CD14-positive monocyte (primary cell): ENCODE results near the gene CD22. TPM values are rescaled to one million over a fixed set of nuclear protein-coding genes. Genes with fewer than 3 reads are reported as not detected.

Experiments
- DNase-seq, 3 donors: peaks; one replicate each; pipeline ENCODE4 v3.0.0-alpha.2; 2011 to 2022
- H2AFZ ChIP-seq: 2 replicates; pipeline ENCODE4 v1.6.0; 2012; ENCODE audit warnings: mild to moderate bottlenecking, low read depth, low read length, inconsistent platforms; ENCODE audit not compliant: insufficient read depth, poor library complexity, severe bottlenecking
- H3K27ac ChIP-seq, 2 donors: 1 replicate in 1 of 2; 2 replicates in 1 of 2; pipeline ENCODE4 v1.5.1; 2012 to 2013; ENCODE audit warnings: low read length in 2 of 2, control low read depth in 1 of 2, inconsistent platforms in 1 of 2, low read depth in 1 of 2, mild to moderate bottlenecking in 1 of 2
- H3K27me3 ChIP-seq, 2 donors: one replicate each; pipeline versions ENCODE4 v1.6.0 to v1.6.1; 2011 to 2013; ENCODE audit warnings: low read length in 2 of 2; ENCODE audit not compliant: control insufficient read depth in 2 of 2, insufficient read depth in 2 of 2
- H3K36me3 ChIP-seq, 2 donors: replicated peaks in 1 of 2; 1 replicate in 1 of 2; 2 replicates in 1 of 2; pipeline versions ENCODE4 v1.5.1 to v1.6.1; 2012 to 2013; ENCODE audit warnings: low read length in 2 of 2, control low read depth in 1 of 2, inconsistent platforms in 1 of 2, mild to moderate bottlenecking in 1 of 2; ENCODE audit not compliant: insufficient read depth in 2 of 2, control insufficient read depth in 1 of 2
- H3K4me1 ChIP-seq, 2 donors: 1 replicate in 1 of 2; 2 replicates in 1 of 2; pipeline versions ENCODE4 v1.5.1 to v1.6.1; 2012 to 2013; ENCODE audit warnings: low read length in 2 of 2, control low read depth in 1 of 2, inconsistent platforms in 1 of 2, mild to moderate bottlenecking in 1 of 2, moderate library complexity in 1 of 2; ENCODE audit not compliant: insufficient read depth in 2 of 2, control insufficient read depth in 1 of 2
- H3K4me2 ChIP-seq: replicated peaks from 2 replicates; pipeline ENCODE3; 2012; ENCODE audit warnings: low read length, moderate library complexity, mild to moderate bottlenecking; ENCODE audit not compliant: poor library complexity, severe bottlenecking; ENCODE audit errors: extremely low read depth
- H3K4me3 ChIP-seq, 3 experiments: fragments of 200-600 bp in 1 of 3; sonication (generic) in 1 of 3; replicated peaks in 1 of 3; 1 replicate in 2 of 3; 2 replicates in 1 of 3; pipeline ENCODE4 v1.5.1; 2011 to 2013; ENCODE audit warnings: low read length in 3 of 3, mild to moderate bottlenecking in 3 of 3, control low read depth in 2 of 3, low read depth in 2 of 3, inconsistent platforms in 1 of 3, moderate library complexity in 1 of 3
- H3K79me2 ChIP-seq: 2 replicates; pipeline ENCODE4 v1.6.0; 2012; ENCODE audit warnings: mild to moderate bottlenecking, control low read depth, inconsistent platforms, low read length, moderate library complexity; ENCODE audit not compliant: insufficient read depth
- H3K9ac ChIP-seq: 2 replicates; pipeline ENCODE4 v1.6.0; 2017; ENCODE audit warnings: low read length, mild to moderate bottlenecking; ENCODE audit not compliant: insufficient read depth, poor library complexity, severe bottlenecking
- H3K9me3 ChIP-seq, 2 donors: replicated peaks in 1 of 2; 1 replicate in 1 of 2; 2 replicates in 1 of 2; pipeline versions ENCODE4 v1.5.1 to v1.6.1; 2012 to 2013; ENCODE audit warnings: low read length in 2 of 2, control low read depth in 1 of 2; ENCODE audit not compliant: control insufficient read depth in 1 of 2, insufficient read depth in 1 of 2
- H4K20me1 ChIP-seq: 2 replicates; pipeline ENCODE4 v1.6.0; 2012; ENCODE audit warnings: mild to moderate bottlenecking, low read length, control low read depth, moderate library complexity; ENCODE audit not compliant: insufficient read depth
- H3K27ac Mint-ChIP-seq, 7 donors: one replicate each; pipeline ENCODE4 v1.8.0; 2020; ENCODE audit warnings: mild to moderate bottlenecking in 7 of 7, mixed read lengths in 7 of 7, moderate library complexity in 6 of 7, inconsistent platforms in 2 of 7
- H3K27me3 Mint-ChIP-seq, 3 donors: one replicate each; pipeline ENCODE4 v1.8.0; 2021 to 2022; ENCODE audit warnings: low read depth in 3 of 3, mild to moderate bottlenecking in 3 of 3, mixed read lengths in 3 of 3, moderate library complexity in 3 of 3, inconsistent platforms in 1 of 3
- H3K36me3 Mint-ChIP-seq, 2 donors: one replicate each; pipeline ENCODE4 v1.8.0; 2020; ENCODE audit warnings: mixed read lengths in 2 of 2, inconsistent platforms in 1 of 2, mild to moderate bottlenecking in 1 of 2
- H3K4me1 Mint-ChIP-seq: one replicate; pipeline ENCODE4 v1.8.0; 2020; ENCODE audit warnings: mild to moderate bottlenecking, mixed read lengths
- H3K4me3 Mint-ChIP-seq, 2 donors: one replicate each; pipeline ENCODE4 v1.8.0; 2020; ENCODE audit warnings: mild to moderate bottlenecking in 2 of 2, mixed read lengths in 2 of 2, moderate library complexity in 1 of 2
- H3K9me3 Mint-ChIP-seq, 7 donors: one replicate each; pipeline ENCODE4 v1.8.0; 2020 to 2022; ENCODE audit warnings: mixed read lengths in 7 of 7, mild to moderate bottlenecking in 6 of 7, moderate library complexity in 6 of 7, inconsistent platforms in 2 of 7
- CTCF ChIP-seq: fragments of 200-600 bp; IDR thresholded peaks from one replicate; pipeline ENCODE4 v1.8.0; 2022; ENCODE audit warnings: antibody characterized with exemption, mild to moderate bottlenecking
- WGBS: methylation state at CpG from one replicate; pipeline ENCODE4 v1.1.5; 2013; ENCODE audit warnings: missing lambda C conversion rate; ENCODE audit not compliant: insufficient coverage; 5-methylcytosine and 5-hydroxymethylcytosine counted together
- intact Hi-C, 2 donors: fragments of 100-400 bp; cut with micrococcal nuclease; formaldehyde crosslinking; loops; one replicate each; pipeline versions ENCODE4 v1.15.0 to v1.15.1; 2023
- polyA plus RNA-seq, 3 donors: library from polyadenylated mRNA; depleted of rRNA in 1 of 3; unstranded in 2 of 3; stranded (reverse) in 1 of 3; fragments of 300-500 nt in 2 of 3; fragments of >200 nt in 1 of 3; fragmentation: Illumina TruSeq in 2 of 3; gene quantifications; 1 replicate in 2 of 3; 2 replicates in 1 of 3; pipeline ENCODE4 v1.2.3, GENCODE V29; 2012 to 2021

CD22 gene
- polyA plus RNA-seq, 3 donors, result 0.24 to 4.8 (median 0.88) TPM

GRCh38 chr19:35375505-35376307, 46.7 kb downstream of the CD22 start:
- no peak overlapping the region for H3K9ac ChIP-seq
- Mint-ChIP-seq H3K9me3 (peaks cover 0 to 12% (median 4%) of the 10 kb centered on the region in 7 donors), H3K27ac (peak overlapping the region in 6 of 7 donors; percentile 6 to 84 (median 36)), H3K36me3 (no peaks in the 10 kb centered on the region), H3K4me1 (peaks cover 29% of the 10 kb centered on the region), H3K27me3 (peaks cover 10 to 25% (median 20%) of the 10 kb centered on the region in 3 donors), H3K4me3 (peak overlapping the region in 1 of 2 donors; percentile 28)
- H3K27me3 ChIP-seq, result peaks cover 0 to 2% of the 10 kb centered on the region in 2 donors
- no peak overlapping the region for H3K4me2 ChIP-seq
- H3K9me3 ChIP-seq, result peaks cover 0 to 3% of the 10 kb centered on the region in 2 donors
- no peaks in the 10 kb centered on the region for H3K36me3 ChIP-seq
- DNase-seq, result no peak
- H4K20me1 ChIP-seq, result no peaks in the 10 kb centered on the region
- H3K4me1 ChIP-seq, result peaks cover 0 to 13% of the 10 kb centered on the region in 2 donors
- intact Hi-C loops, result no loop called here
- no peak for TF ChIP-seq CTCF
- H3K27ac ChIP-seq, result no peak overlapping the region
- no peaks in the 10 kb centered on the region for H3K79me2 ChIP-seq
- 94% methylated on average over 10 of the region's 12 CpGs for WGBS
- no peak overlapping the region for H2AFZ ChIP-seq
- H3K4me3 ChIP-seq, result no peak overlapping the region

- peaks cover 29% of the 10 kb centered on the region for H3K4me1 Mint-ChIP-seq
- WGBS, result 44% methylated on average over 1 of the region's 1 CpG
- intact Hi-C loops, result no loop called here
Measured at GRCh38 chr19:35377656-35378055, 48.7 kb downstream of the CD22 start.

More at GRCh38 chr19:35377656-35378055, 48.7 kb downstream of the CD22 start:
- H3K79me2 ChIP-seq, result no peaks in the 10 kb centered on the region
- peaks cover 0 to 13% of the 10 kb centered on the region in 2 donors for H3K4me1 ChIP-seq
- no peak overlapping the region for H2AFZ ChIP-seq
- DNase-seq, result no peak
- Mint-ChIP-seq H3K9me3 (peaks cover 0 to 12% (median 4%) of the 10 kb centered on the region in 7 donors), H3K27ac (peak overlapping the region in 1 of 7 donors; percentile 54), H3K27me3 (peaks cover 17 to 27% (median 23%) of the 10 kb centered on the region in 3 donors), H3K36me3 (no peaks in the 10 kb centered on the region), H3K4me3 (peak overlapping the region in 1 of 2 donors; percentile 43)
- no peak for TF ChIP-seq CTCF
- no peak overlapping the region for H3K27ac ChIP-seq
- H3K9me3 ChIP-seq, result peaks cover 0 to 3% of the 10 kb centered on the region in 2 donors
- peaks cover 0 to 2% of the 10 kb centered on the region in 2 donors for H3K27me3 ChIP-seq
- no peaks in the 10 kb centered on the region for H4K20me1 ChIP-seq
- no peak overlapping the region for H3K4me3 ChIP-seq
- no peak overlapping the region for H3K9ac ChIP-seq
- H3K4me2 ChIP-seq, result no peak overlapping the region
- H3K36me3 ChIP-seq, result no peaks in the 10 kb centered on the region
